ENCODE measurements around the gene KDM8. TPM values are rescaled to one million over a fixed set of nuclear protein-coding genes. Genes with fewer than 3 reads are reported as not detected.

The KDM8 gene
- total and polyA plus RNA-seq, 2 experiments from 2014 or later, result 5.1 to 5.7 TPM

DNA sequence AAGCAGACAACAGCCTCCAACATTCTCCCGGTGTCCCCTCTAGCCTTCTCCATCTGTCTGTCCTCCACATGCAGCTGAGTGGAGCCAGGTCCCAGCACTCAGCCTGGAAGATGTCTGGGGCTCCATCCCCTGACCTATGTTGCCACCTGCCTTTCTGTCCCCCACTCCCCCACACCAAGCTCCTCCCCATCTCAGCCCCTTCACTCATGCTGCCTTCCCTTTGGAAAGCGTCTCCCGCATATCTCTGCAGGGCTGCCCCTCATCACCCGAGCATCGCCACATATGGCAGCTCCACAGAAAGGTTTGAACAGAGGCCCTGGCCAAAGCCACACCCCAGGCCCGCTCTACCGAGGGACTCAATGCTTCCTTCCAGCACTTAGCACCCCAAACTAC lies 41.0 kb downstream of the KDM8 start:
- TF ChIP-seq, protein P1, sequence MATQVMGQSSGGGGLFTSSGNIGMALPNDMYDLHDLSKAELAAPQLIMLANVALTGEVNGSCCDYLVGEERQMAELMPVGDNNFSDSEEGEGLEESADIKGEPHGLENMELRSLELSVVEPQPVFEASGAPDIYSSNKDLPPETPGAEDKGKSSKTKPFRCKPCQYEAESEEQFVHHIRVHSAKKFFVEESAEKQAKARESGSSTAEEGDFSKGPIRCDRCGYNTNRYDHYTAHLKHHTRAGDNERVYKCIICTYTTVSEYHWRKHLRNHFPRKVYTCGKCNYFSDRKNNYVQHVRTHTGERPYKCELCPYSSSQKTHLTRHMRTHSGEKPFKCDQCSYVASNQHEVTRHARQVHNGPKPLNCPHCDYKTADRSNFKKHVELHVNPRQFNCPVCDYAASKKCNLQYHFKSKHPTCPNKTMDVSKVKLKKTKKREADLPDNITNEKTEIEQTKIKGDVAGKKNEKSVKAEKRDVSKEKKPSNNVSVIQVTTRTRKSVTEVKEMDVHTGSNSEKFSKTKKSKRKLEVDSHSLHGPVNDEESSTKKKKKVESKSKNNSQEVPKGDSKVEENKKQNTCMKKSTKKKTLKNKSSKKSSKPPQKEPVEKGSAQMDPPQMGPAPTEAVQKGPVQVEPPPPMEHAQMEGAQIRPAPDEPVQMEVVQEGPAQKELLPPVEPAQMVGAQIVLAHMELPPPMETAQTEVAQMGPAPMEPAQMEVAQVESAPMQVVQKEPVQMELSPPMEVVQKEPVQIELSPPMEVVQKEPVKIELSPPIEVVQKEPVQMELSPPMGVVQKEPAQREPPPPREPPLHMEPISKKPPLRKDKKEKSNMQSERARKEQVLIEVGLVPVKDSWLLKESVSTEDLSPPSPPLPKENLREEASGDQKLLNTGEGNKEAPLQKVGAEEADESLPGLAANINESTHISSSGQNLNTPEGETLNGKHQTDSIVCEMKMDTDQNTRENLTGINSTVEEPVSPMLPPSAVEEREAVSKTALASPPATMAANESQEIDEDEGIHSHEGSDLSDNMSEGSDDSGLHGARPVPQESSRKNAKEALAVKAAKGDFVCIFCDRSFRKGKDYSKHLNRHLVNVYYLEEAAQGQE (IDR thresholded peaks at IDR 0.05; ENCODE audit: unreplicated experiment), result no peak
- Mint-ChIP-seq H3K36me3 (ENCODE audit: low read depth) (no peaks in the 10 kb centered on the region; the same call in 1 of the 3 replicates), H3K27me3 (ENCODE audit: insufficient read depth, low read depth, poor library complexity) (peaks cover 5% of the 10 kb centered on the region), H3K9me3 (no peaks in the 10 kb centered on the region; the same call in 2 of the 3 replicates), H3K4me3 (no peak overlapping the region), H3K27ac (no peak overlapping the region), H3K4me1 (peaks cover 23% of the 10 kb centered on the region)
- Histone ChIP-seq H3K4me1 (ENCODE audit: insufficient read depth) (peaks cover 10% of the 10 kb centered on the region), H3F3A (replicated peaks; ENCODE audit: low read depth) (no peaks in the 10 kb centered on the region), H3K9me2 (ENCODE audit: insufficient read depth) (no peaks in the 10 kb centered on the region), H3K27me3 (ENCODE audit: insufficient read depth) (no peaks in the 10 kb centered on the region), H4K20me1 (replicated peaks; ENCODE audit: insufficient read depth) (no peaks in the 10 kb centered on the region), H3K27ac (ENCODE audit: low read depth) (no peak overlapping the region), H3K36me3 (ENCODE audit: insufficient read depth) (no peaks in the 10 kb centered on the region), H3K79me2 (replicated peaks; ENCODE audit: insufficient read depth) (no peaks in the 10 kb centered on the region), H3K4me3 (no peak overlapping the region), H2AFZ (no peak overlapping the region), H3K4me2 (no peak overlapping the region)
- ATAC-seq (no peak), DNase-seq (ENCODE audit: low spot score) (no peak)

- Histone ChIP-seq H3K27me3 (ENCODE audit: insufficient read depth) (no peaks in the 10 kb centered on the region), H3K4me1 (ENCODE audit: insufficient read depth) (peaks cover 10% of the 10 kb centered on the region), H3F3A (replicated peaks; ENCODE audit: low read depth) (no peaks in the 10 kb centered on the region), H3K4me2 (no peak overlapping the region), H3K79me2 (replicated peaks; ENCODE audit: insufficient read depth) (no peaks in the 10 kb centered on the region), H2AFZ (no peak overlapping the region), H3K27ac (ENCODE audit: low read depth) (no peak overlapping the region), H3K36me3 (ENCODE audit: insufficient read depth) (no peaks in the 10 kb centered on the region), H3K9me2 (ENCODE audit: insufficient read depth) (no peaks in the 10 kb centered on the region), H3K4me3 (no peak overlapping the region), H4K20me1 (replicated peaks; ENCODE audit: insufficient read depth) (no peaks in the 10 kb centered on the region)
- Mint-ChIP-seq H3K27me3 (ENCODE audit: insufficient read depth, low read depth, poor library complexity) (peaks cover 6% of the 10 kb centered on the region), H3K4me3 (no peak overlapping the region), H3K9me3 (no peaks in the 10 kb centered on the region; the same call in 2 of the 3 replicates), H3K4me1 (peaks cover 23% of the 10 kb centered on the region), H3K27ac (no peak overlapping the region), H3K36me3 (ENCODE audit: low read depth) (no peaks in the 10 kb centered on the region; the same call in 1 of the 3 replicates)
- no peak for DNase-seq (ENCODE audit: low spot score)
- ATAC-seq, result no peak
- TF ChIP-seq STAT1 (IDR thresholded peaks at IDR 0.05; ENCODE audit: unreplicated experiment), result no peak
- TF ChIP-seq ETS1 (IDR thresholded peaks at IDR 0.05), result no peak
- TF ChIP-seq, protein P1 (IDR thresholded peaks at IDR 0.05; ENCODE audit: unreplicated experiment), result no peak
- TF ChIP-seq JUNB (IDR thresholded peaks at IDR 0.05; ENCODE audit: unreplicated experiment), result no peak
- no peak for TF ChIP-seq ZNF331 (CRISPR knock-in tag; IDR thresholded peaks at IDR 0.05; ENCODE audit: low read depth)
- no peak for TF ChIP-seq CREB1 (CRISPR knock-in tag; IDR thresholded peaks at IDR 0.05; ENCODE audit: low read depth)
- TF ChIP-seq POLR2AphosphoS5 (IDR thresholded peaks at IDR 0.05; ENCODE audit: low read depth), result no peak
- TF ChIP-seq NANOG (IDR thresholded peaks at IDR 0.05; ENCODE audit: borderline replicate concordance), result no peak
- no peak for TF ChIP-seq EZH2phosphoT487 (IDR thresholded peaks at IDR 0.05; ENCODE audit: unreplicated experiment)
- no peak for TF ChIP-seq EZH2 (IDR thresholded peaks at IDR 0.05; ENCODE audit: low read depth, unreplicated experiment)
Measured at GRCh38 chr16:27245276-27246172, 42.2 kb downstream of the KDM8 start.
